Kidney epithelial cell (primary cell): ENCODE data around the gene MBP. TPM values are rescaled to one million over a fixed set of nuclear protein-coding genes. Genes with fewer than 3 reads are reported as not detected.

Experiments used
- DNase-seq: peaks from one replicate; pipeline ENCODE4 v3.0.0-alpha.2; 2010; ENCODE audit warnings: low read depth
- H3K27me3 ChIP-seq: 2 replicates; pipeline ENCODE4 v1.6.0; 2011; ENCODE audit warnings: low read length; ENCODE audit not compliant: control insufficient read depth, insufficient read depth
- H3K36me3 ChIP-seq: 2 replicates; pipeline ENCODE4 v1.5.1; 2011; ENCODE audit warnings: low read length; ENCODE audit not compliant: control insufficient read depth, insufficient read depth
- H3K4me3 ChIP-seq: 2 replicates; pipeline ENCODE4 v1.5.1; 2011; ENCODE audit warnings: low read depth, mild to moderate bottlenecking, control low read depth, low read length
- CTCF ChIP-seq: IDR thresholded peaks from 2 replicates; pipeline ENCODE4 v1.5.1; 2011; ENCODE audit warnings: mild to moderate bottlenecking, moderate library complexity, low read length, control low read depth, inconsistent platforms; ENCODE audit not compliant: insufficient read depth, poor library complexity, severe bottlenecking
- total RNA-seq: library from RNA; depleted of rRNA; stranded (reverse); fragments of >200 nt; gene quantifications from 2 replicates; pipeline ENCODE4 v1.2.3, GENCODE V29; 2015

Gene MBP
- total RNA-seq, 1 donor from 2014 or later = 29.1 TPM

- Histone ChIP-seq H3K4me3 (no peak overlapping the region), H3K36me3 (no peaks in the 10 kb centered on the region), H3K27me3 (peaks cover 8% of the 10 kb centered on the region)
- TF ChIP-seq CTCF = no peak
- no peak for DNase-seq
Observed at GRCh38 chr18:76985156-76985950, 147.2 kb downstream of the MBP start.

- Histone ChIP-seq H3K36me3 (no peaks in the 10 kb centered on the region), H3K4me3 (no peak overlapping the region), H3K27me3 (peaks cover 8% of the 10 kb centered on the region)
- no peak for TF ChIP-seq CTCF
- no peak for DNase-seq
Observed at GRCh38 chr18:76984193-76985155, 148.1 kb downstream of the MBP start.

GRCh38 chr18:76983613-76984051 lies 149.0 kb downstream of the MBP start:
- no peaks in the 10 kb centered on the region for H3K36me3 ChIP-seq
- H3K4me3 ChIP-seq = no peak overlapping the region
- TF ChIP-seq CTCF = no peak
- no peak for DNase-seq
- peaks cover 8% of the 10 kb centered on the region for H3K27me3 ChIP-seq

- DNase-seq = peak; percentile 43
- H3K27me3 ChIP-seq = peaks cover 3% of the 10 kb centered on the region
- TF ChIP-seq CTCF = peak; percentile 95
- no peaks in the 10 kb centered on the region for H3K36me3 ChIP-seq
- no peak overlapping the region for H3K4me3 ChIP-seq
Observed at GRCh38 chr18:76982841-76983583, 149.6 kb downstream of the MBP start.

GRCh38 chr18:76982038-76982437 lies 150.5 kb downstream of the MBP start:
- Histone ChIP-seq H3K36me3 (no peaks in the 10 kb centered on the region), H3K27me3 (peaks cover 3% of the 10 kb centered on the region), H3K4me3 (no peak overlapping the region)
- TF ChIP-seq CTCF = no peak
- DNase-seq = no peak
